ENCODE results near the gene PLEKHG5. TPM values are rescaled to one million over a fixed set of nuclear protein-coding genes. Genes with fewer than 3 reads are reported as not detected.
A peak's percentile ranks its signal among the peaks of the same experiment; 100 is the strongest.
"Not testable (repeated sequence)": the region's sequence is repeated elsewhere in the genome, so short reads cannot be mapped to it uniquely, and the experiment has no call there.

PLEKHG5 gene
- total and polyA plus RNA-seq, 5 donors from 2014 or later = 0.65 to 5.0 (median 0.86) TPM; not detected in 1

DNA sequence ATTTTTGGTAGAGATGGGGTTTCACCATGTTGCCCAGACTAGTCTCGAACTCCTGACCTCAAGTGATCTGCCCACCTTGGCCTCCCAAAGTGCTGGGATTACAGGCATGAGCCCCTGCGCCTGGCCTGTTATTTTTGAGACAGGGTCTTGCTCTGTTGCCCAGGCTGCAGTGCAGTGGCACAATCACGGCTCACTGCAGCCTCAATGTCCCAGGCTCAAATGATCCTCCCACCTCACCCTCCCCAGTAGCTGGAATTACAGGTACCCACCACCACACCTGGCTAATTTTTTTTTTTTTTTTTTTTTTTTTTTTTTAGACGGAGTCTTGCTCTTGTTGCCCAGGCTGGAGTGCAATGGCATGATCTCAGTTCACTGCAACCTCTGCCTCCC lies 2.4 kb upstream of the PLEKHG5 start:
- not testable (repeated sequence) for H3K9me3 Mint-ChIP-seq; H3K27ac ChIP-seq (ENCODE audit: insufficient read depth, low read length, poor library complexity, severe bottlenecking); DNase-seq; H3K9me3 ChIP-seq (ENCODE audit: control insufficient read depth in 2 of 2, low read length in 2 of 2); ATAC-seq (ENCODE audit: low read depth in 2 of 2); H3K36me3 Mint-ChIP-seq; H3K36me3 ChIP-seq (ENCODE audit: control insufficient read depth, insufficient read depth, low read length); H3K27ac Mint-ChIP-seq; H3K27me3 ChIP-seq (ENCODE audit: control insufficient read depth, insufficient read depth, low read length); H3K4me3 ChIP-seq (ENCODE audit: low read depth, low read length)
- H3K4me3 Mint-ChIP-seq = peak overlapping the region in 2 of 4 donors; percentile 33 to 78
- peaks cover 0 to 45% (median 21%) of the 10 kb centered on the region in 4 donors for H3K4me1 Mint-ChIP-seq
- peaks cover 47% of the 10 kb centered on the region for H3K4me1 ChIP-seq (ENCODE audit: control insufficient read depth, insufficient read depth, low read length, poor library complexity, severe bottlenecking)
- peaks cover 13% of the 10 kb centered on the region for H3K27me3 Mint-ChIP-seq

DNA sequence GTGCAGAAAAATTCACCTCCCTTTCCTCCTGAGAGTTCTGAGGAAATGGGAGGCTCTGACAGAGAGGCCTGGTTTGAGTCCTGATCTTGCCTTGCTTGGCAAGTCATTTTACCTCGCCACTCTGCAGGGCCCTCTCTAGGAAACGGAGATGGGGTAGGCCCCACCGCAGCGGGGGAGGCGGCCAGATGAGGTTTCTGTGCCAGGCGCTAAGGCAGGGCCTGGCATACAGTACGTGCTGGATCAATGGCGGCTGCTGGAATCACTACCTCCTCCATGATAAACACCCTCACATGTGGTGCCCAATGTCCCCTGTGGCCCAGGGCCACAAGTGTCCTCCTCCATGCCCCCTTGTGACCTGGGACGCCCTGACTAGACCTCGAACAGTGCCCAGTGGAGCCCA lies 499 bp upstream of the PLEKHG5 start:
- no peaks in the 10 kb centered on the region for H3K9me3 ChIP-seq (ENCODE audit: control insufficient read depth in 2 of 2, low read length in 2 of 2)
- DNase-seq (no peak), ATAC-seq (ENCODE audit: low read depth in 2 of 2) (no peak)
- Mint-ChIP-seq H3K27ac (peak overlapping the region; percentile 30 to 93 (median 89)), H3K36me3 (no peaks in the 10 kb centered on the region), H3K27me3 (peaks cover 11% of the 10 kb centered on the region), H3K4me3 (peak overlapping the region; percentile 81 to 90 (median 84)), H3K4me1 (peaks cover 0 to 42% (median 26%) of the 10 kb centered on the region in 4 donors), H3K9me3 (peaks cover 0 to 1% (median 0%) of the 10 kb centered on the region in 7 donors)
- no peaks in the 10 kb centered on the region for H3K36me3 ChIP-seq (ENCODE audit: control insufficient read depth, insufficient read depth, low read length)
- H3K27ac ChIP-seq (ENCODE audit: insufficient read depth, low read length, poor library complexity, severe bottlenecking) = no peak overlapping the region
- H3K4me3 ChIP-seq (ENCODE audit: low read depth, low read length) = no peak overlapping the region
- H3K27me3 ChIP-seq (ENCODE audit: control insufficient read depth, insufficient read depth, low read length) = no peaks in the 10 kb centered on the region
- peaks cover 33% of the 10 kb centered on the region for H3K4me1 ChIP-seq (ENCODE audit: control insufficient read depth, insufficient read depth, low read length, poor library complexity, severe bottlenecking)

DNA sequence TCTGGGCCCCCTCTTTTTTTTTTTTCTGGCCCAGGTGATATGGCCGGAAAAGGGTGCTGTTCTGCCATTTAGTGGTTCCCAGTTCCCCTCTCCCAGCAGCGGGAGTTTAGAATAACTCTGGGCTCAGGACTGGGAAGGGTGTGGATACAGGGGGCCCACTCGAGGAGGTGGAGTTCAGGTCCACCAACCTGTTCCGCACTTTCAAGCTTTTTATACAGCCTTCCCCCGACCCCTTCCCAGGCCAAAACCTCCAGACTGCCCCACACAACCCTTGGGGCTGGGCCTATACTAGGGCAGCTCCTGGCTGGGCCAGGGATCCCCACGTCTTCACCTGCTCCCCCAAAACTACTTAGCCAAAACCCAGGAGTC lies 402 bp downstream of the PLEKHG5 start:
- peaks cover 19% of the 10 kb centered on the region for H3K27me3 Mint-ChIP-seq
- no peak for DNase-seq
- H3K9me3 ChIP-seq (ENCODE audit: control insufficient read depth in 2 of 2, low read length in 2 of 2) = no peaks in the 10 kb centered on the region
- no peak for ATAC-seq (ENCODE audit: low read depth in 2 of 2)
- peak overlapping the region; percentile 86 to 93 (median 89) for H3K27ac Mint-ChIP-seq
- H3K36me3 Mint-ChIP-seq = no peaks in the 10 kb centered on the region
- H3K4me1 Mint-ChIP-seq = peaks cover 0 to 48% (median 26%) of the 10 kb centered on the region in 4 donors
- peak overlapping the region; percentile 24 for H3K4me3 ChIP-seq (ENCODE audit: low read depth, low read length)
- H3K4me3 Mint-ChIP-seq = peak overlapping the region; percentile 81 to 90 (median 84)
- H3K9me3 Mint-ChIP-seq = peaks cover 0 to 1% (median 0%) of the 10 kb centered on the region in 7 donors
- H3K27me3 ChIP-seq (ENCODE audit: control insufficient read depth, insufficient read depth, low read length) = no peaks in the 10 kb centered on the region
- H3K4me1 ChIP-seq (ENCODE audit: control insufficient read depth, insufficient read depth, low read length, poor library complexity, severe bottlenecking) = peaks cover 34% of the 10 kb centered on the region
- H3K27ac ChIP-seq (ENCODE audit: insufficient read depth, low read length, poor library complexity, severe bottlenecking) = peak overlapping the region; percentile 66
- no peaks in the 10 kb centered on the region for H3K36me3 ChIP-seq (ENCODE audit: control insufficient read depth, insufficient read depth, low read length)

DNA sequence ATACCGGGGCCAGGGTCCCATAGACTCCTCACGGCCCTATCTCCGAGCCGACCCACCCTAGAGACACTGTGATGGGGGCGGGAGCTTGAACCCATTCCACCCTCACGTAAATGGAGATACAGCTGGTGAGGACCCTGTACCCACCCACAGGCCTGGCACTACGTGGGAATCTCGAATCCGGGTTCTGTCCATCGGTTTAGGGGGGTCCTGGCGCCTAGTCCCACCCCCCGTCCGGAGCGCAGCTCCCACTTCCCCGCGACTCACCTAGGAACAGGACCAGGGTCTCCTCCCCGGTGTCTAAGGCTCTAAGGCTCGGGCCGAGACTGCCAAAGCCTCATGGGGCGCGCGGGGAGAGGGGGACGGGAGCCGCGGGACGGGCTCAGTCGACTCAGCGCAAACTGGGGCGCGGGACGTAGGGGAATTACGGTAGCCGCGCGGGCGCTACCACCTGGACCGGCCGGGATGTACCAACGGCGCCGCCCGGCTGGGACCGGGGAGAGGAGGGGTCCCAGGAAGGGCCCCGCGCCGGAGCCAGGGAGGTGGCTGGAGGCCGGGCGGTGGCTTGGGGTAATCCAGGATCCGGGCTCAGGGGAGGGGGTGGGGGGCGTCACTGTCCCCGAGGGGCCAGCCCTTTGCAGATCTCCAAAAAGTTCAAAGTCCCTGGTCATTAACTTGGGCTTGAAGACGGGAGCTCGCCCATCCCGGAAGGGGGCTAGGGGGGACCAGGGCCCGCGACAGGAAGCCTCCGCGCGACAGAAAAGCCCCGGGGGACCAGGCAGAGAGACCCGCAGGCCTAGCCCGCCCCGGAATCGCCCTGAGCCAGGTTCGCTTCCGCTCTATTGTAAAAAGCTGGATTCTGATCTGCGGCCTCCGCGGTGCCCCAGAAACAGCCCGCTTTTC lies 1.0 kb downstream of the PLEKHG5 start:
- peak; percentile 29 to 46 for ATAC-seq (ENCODE audit: low read depth in 2 of 2)
- H3K4me1 ChIP-seq (ENCODE audit: control insufficient read depth, insufficient read depth, low read length, poor library complexity, severe bottlenecking) = peaks cover 38% of the 10 kb centered on the region
- peaks cover 0 to 42% (median 25%) of the 10 kb centered on the region in 4 donors for H3K4me1 Mint-ChIP-seq
- H3K27ac Mint-ChIP-seq = peak overlapping the region; percentile 43 to 89 (median 86)
- no peaks in the 10 kb centered on the region for H3K36me3 ChIP-seq (ENCODE audit: control insufficient read depth, insufficient read depth, low read length)
- DNase-seq = peak; percentile 23 to 83 (median 44)
- H3K4me3 ChIP-seq (ENCODE audit: low read depth, low read length) = peak overlapping the region; percentile 53
- no peaks in the 10 kb centered on the region for H3K27me3 ChIP-seq (ENCODE audit: control insufficient read depth, insufficient read depth, low read length)
- peaks cover 0 to 1% (median 0%) of the 10 kb centered on the region in 7 donors for H3K9me3 Mint-ChIP-seq
- peaks cover 25% of the 10 kb centered on the region for H3K27me3 Mint-ChIP-seq
- peak overlapping the region; percentile 81 to 90 (median 84) for H3K4me3 Mint-ChIP-seq
- H3K27ac ChIP-seq (ENCODE audit: insufficient read depth, low read length, poor library complexity, severe bottlenecking) = peak overlapping the region; percentile 66
- H3K36me3 Mint-ChIP-seq = no peaks in the 10 kb centered on the region
- no peaks in the 10 kb centered on the region for H3K9me3 ChIP-seq (ENCODE audit: control insufficient read depth in 2 of 2, low read length in 2 of 2)

DNA sequence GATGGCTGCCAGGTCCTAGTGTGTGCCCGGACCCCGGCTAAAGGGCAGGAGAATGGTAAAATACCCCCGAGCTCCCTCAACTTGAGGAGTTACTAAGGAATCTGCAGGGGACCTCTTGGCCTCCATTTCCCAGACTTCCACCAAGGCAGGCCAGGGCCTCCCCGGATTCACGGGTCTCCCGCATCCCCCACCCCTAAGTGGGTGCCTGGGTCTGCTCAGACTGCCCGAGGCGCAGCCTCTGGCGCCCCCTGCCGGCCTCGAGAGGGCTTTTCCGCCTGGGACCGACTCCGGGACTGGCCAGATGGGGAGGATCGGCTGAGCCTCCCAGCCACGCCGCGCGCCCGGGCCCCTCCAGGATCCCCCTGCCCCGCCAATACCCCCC lies 1.7 kb downstream of the PLEKHG5 start:
- Histone ChIP-seq H3K36me3 (ENCODE audit: control insufficient read depth, insufficient read depth, low read length) (no peaks in the 10 kb centered on the region), H3K4me3 (ENCODE audit: low read depth, low read length) (peak overlapping the region; percentile 53), H3K4me1 (ENCODE audit: control insufficient read depth, insufficient read depth, low read length, poor library complexity, severe bottlenecking) (peaks cover 43% of the 10 kb centered on the region), H3K27ac (ENCODE audit: insufficient read depth, low read length, poor library complexity, severe bottlenecking) (peak overlapping the region; percentile 66), H3K9me3 (ENCODE audit: control insufficient read depth in 2 of 2, low read length in 2 of 2) (no peaks in the 10 kb centered on the region), H3K27me3 (ENCODE audit: control insufficient read depth, insufficient read depth, low read length) (no peaks in the 10 kb centered on the region)
- Mint-ChIP-seq H3K27me3 (peaks cover 25% of the 10 kb centered on the region), H3K4me3 (peak overlapping the region; percentile 81 to 90 (median 84)), H3K27ac (peak overlapping the region in 1 of 3 donors; percentile 46), H3K9me3 (peaks cover 0 to 1% (median 0%) of the 10 kb centered on the region in 7 donors), H3K4me1 (peaks cover 0 to 42% (median 24%) of the 10 kb centered on the region in 4 donors), H3K36me3 (no peaks in the 10 kb centered on the region)
- DNase-seq (peak; percentile 67 to 82 (median 77)), ATAC-seq (ENCODE audit: low read depth in 2 of 2) (peak; percentile 57 to 63)

DNA sequence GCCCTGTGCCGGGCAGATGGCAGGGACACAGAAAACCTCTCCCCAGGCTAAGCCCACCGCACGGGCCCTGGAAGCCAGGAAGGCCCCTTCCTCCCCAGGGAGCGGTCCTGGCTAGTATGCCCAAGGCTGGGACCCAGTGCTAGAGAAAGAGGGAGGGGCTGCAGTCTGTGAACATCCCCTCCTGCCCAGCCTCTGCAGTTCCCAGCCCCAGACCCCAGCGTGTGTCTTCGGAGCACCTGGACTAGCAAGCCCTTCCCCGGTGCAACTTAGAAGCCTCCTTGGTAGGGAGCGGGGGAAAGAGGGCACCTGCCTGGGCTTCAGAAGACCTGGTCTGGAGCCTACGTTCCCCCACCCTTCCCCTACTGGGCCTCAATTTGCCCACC lies 2.1 kb downstream of the PLEKHG5 start:
- no peaks in the 10 kb centered on the region for H3K36me3 ChIP-seq (ENCODE audit: control insufficient read depth, insufficient read depth, low read length)
- H3K9me3 Mint-ChIP-seq = peaks cover 0 to 1% (median 0%) of the 10 kb centered on the region in 7 donors
- H3K27ac ChIP-seq (ENCODE audit: insufficient read depth, low read length, poor library complexity, severe bottlenecking) = no peak overlapping the region
- ATAC-seq (ENCODE audit: low read depth in 2 of 2) = no peak
- no peaks in the 10 kb centered on the region for H3K9me3 ChIP-seq (ENCODE audit: control insufficient read depth in 2 of 2, low read length in 2 of 2)
- no peaks in the 10 kb centered on the region for H3K27me3 ChIP-seq (ENCODE audit: control insufficient read depth, insufficient read depth, low read length)
- H3K4me3 Mint-ChIP-seq = peak overlapping the region in 2 of 4 donors; percentile 65 to 81
- H3K4me3 ChIP-seq (ENCODE audit: low read depth, low read length) = no peak overlapping the region
- no peak overlapping the region for H3K27ac Mint-ChIP-seq
- no peaks in the 10 kb centered on the region for H3K36me3 Mint-ChIP-seq
- H3K4me1 ChIP-seq (ENCODE audit: control insufficient read depth, insufficient read depth, low read length, poor library complexity, severe bottlenecking) = peaks cover 44% of the 10 kb centered on the region
- no peak for DNase-seq
- H3K4me1 Mint-ChIP-seq = peaks cover 0 to 38% (median 23%) of the 10 kb centered on the region in 4 donors
- H3K27me3 Mint-ChIP-seq = peaks cover 28% of the 10 kb centered on the region

DNA sequence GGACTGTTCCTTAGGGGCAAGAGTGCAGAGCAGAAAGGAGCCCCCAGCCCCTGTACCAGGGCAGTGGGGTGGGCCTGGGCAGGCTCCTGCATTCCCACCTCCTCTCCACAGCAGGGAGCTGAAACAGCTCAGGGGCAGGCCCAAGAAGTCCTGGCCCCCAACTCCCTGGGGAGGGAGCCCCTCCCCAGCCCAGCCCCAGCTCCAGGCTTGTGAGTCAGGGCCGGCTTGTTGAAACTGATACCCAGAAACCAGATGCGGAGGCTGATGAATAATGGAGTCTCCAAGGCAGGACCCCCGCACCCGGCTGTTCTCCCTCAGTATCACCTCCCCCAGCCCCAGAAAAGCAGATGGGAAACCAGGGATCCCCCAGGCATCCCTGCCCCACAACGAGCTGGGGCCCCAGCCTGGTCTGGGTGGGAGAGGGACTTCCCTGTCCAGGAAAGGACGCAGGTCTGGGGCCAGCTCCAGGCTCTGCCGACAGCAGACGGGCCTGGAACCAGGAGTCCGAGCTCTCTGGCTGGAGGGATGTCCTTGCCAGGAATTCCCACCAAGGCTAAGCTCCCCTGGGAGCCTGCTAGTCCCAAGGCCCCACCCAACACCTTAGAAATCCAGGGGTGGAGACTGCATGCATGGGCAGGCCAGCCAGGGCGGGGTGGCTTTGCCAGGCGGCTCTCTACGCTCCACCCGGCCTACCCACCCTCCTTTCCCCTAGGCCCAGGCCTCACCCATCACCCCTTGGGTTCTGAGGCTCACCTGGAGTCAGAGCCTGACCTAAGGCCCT lies 2.7 kb downstream of the PLEKHG5 start:
- Histone ChIP-seq H3K27me3 (ENCODE audit: control insufficient read depth, insufficient read depth, low read length) (no peaks in the 10 kb centered on the region), H3K4me1 (ENCODE audit: control insufficient read depth, insufficient read depth, low read length, poor library complexity, severe bottlenecking) (peaks cover 44% of the 10 kb centered on the region), H3K4me3 (ENCODE audit: low read depth, low read length) (no peak overlapping the region), H3K27ac (ENCODE audit: insufficient read depth, low read length, poor library complexity, severe bottlenecking) (no peak overlapping the region), H3K9me3 (ENCODE audit: control insufficient read depth in 2 of 2, low read length in 2 of 2) (no peaks in the 10 kb centered on the region), H3K36me3 (ENCODE audit: control insufficient read depth, insufficient read depth, low read length) (no peaks in the 10 kb centered on the region)
- no peaks in the 10 kb centered on the region for H3K36me3 Mint-ChIP-seq
- peaks cover 34% of the 10 kb centered on the region for H3K27me3 Mint-ChIP-seq
- peak overlapping the region in 1 of 4 donors; percentile 73 for H3K4me3 Mint-ChIP-seq
- no peak overlapping the region for H3K27ac Mint-ChIP-seq
- peaks cover 0 to 38% (median 23%) of the 10 kb centered on the region in 4 donors for H3K4me1 Mint-ChIP-seq
- peaks cover 0 to 1% (median 0%) of the 10 kb centered on the region in 7 donors for H3K9me3 Mint-ChIP-seq
- no peak for ATAC-seq (ENCODE audit: low read depth in 2 of 2)
- DNase-seq = no peak

Data from CD4-positive, CD25-positive, alpha-beta regulatory T cell (primary cell).